GM23248 (cell line): ENCODE data around the gene AXIN1.

ENCODE experiments used
- EZH2 ChIP-seq: fragments of 200-600 bp; sonication (generic); IDR thresholded peaks from 2 replicates; pipeline ENCODE4 v1.6.1; 2018; ENCODE audit warnings: antibody characterized with exemption, mild to moderate bottlenecking; ENCODE audit not compliant: insufficient read depth, poor library complexity, severe bottlenecking
- EZH2phosphoT487 ChIP-seq: fragments of 200-600 bp; sonication (generic); IDR thresholded peaks from 2 replicates; pipeline ENCODE4 v1.6.1; 2018; ENCODE audit warnings: antibody characterized with exemption, moderate library complexity, mild to moderate bottlenecking, low read depth; ENCODE audit not compliant: insufficient read depth

DNA sequence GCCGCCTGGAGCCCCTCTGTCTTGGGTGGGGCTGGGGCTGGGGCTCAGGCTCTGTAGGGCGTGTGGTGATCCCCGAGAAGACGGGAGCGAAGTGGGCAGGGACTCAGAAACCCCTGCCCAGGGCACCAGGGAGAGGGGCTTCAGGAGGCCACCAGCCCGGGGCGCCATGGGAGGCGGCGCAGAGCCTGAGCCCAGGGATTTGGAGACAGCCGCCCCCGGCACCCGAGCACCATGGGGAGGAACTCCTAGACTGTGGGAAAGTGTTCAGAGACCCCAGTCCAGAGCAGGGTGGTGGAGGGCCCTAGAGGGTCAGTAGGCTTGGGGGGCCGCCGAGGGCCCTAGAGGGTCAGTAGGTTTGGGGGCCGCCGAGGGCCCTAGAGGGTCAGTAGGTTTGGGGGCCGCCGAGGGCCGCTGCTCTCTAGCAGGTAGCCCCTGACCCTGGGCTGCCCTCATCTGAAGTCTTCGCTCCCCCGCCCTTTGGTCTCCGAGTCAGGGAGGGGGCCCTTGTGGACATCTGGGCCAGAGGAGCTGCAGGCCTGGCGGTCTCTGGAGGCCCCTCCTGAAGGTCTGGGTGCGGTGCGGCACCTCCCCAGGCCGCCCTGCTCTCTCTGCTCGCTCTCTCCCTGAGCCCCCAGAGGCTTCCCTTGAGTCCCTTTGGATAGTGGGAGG lies 71.4 kb downstream of the AXIN1 start:
- no peak for TF ChIP-seq EZH2phosphoT487
- no peak for TF ChIP-seq EZH2
